ENCODE results near the gene UBE2N.

DNA sequence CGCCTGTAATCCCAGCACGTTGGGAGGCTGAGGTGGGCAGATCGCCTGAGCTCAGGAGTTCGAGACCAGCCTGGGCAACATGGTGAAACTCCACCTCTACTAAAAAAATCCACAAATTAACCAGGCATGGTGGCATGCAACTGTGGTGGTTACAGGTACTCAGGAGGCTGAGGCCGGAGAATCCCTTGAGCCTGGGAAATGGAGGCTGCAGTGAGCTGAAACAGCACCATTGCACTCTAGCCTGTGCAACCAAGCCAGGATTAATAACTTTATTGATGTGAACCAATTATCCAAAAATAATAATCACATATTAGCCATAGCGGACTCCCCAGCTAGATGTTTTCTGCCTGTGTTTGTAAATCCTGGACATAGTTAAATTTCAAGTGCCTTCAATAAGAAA is 65.8 kb downstream of the UBE2N start:
- TF ChIP-seq, protein P1, sequence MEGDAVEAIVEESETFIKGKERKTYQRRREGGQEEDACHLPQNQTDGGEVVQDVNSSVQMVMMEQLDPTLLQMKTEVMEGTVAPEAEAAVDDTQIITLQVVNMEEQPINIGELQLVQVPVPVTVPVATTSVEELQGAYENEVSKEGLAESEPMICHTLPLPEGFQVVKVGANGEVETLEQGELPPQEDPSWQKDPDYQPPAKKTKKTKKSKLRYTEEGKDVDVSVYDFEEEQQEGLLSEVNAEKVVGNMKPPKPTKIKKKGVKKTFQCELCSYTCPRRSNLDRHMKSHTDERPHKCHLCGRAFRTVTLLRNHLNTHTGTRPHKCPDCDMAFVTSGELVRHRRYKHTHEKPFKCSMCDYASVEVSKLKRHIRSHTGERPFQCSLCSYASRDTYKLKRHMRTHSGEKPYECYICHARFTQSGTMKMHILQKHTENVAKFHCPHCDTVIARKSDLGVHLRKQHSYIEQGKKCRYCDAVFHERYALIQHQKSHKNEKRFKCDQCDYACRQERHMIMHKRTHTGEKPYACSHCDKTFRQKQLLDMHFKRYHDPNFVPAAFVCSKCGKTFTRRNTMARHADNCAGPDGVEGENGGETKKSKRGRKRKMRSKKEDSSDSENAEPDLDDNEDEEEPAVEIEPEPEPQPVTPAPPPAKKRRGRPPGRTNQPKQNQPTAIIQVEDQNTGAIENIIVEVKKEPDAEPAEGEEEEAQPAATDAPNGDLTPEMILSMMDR (IDR thresholded peaks at IDR 0.05), result no peak
- no peak for TF ChIP-seq EZH2 (IDR thresholded peaks at IDR 0.05; ENCODE audit: borderline replicate concordance, insufficient read depth, low read depth, low read length, poor library complexity, severe bottlenecking)
